Endothelial cell of umbilical vein (primary cell): ENCODE measurements around the gene C2orf81. TPM values are rescaled to one million over a fixed set of nuclear protein-coding genes. Genes with fewer than 3 reads are reported as not detected.

ENCODE experiments used
- BruUV-seq: library from RNA; stranded (reverse); fragments of 400-500 nt; replicated peaks from 2 replicates; lab custom pipeline; 2021; lab: Mats Ljungman, UMichigan
- CTCF ChIA-PET: fragments of 300-600, 350-600 bp; sonication (Branson Sonifier 250); formaldehyde crosslinking; loops from one replicate; lab custom pipeline; 2021; ENCODE audit warnings: antibody characterized with exemption, inconsistent platforms; lab: Charles Lee
- POLR2A ChIA-PET: fragments of 300-600, 350-600 bp; sonication (Branson Sonifier 250); formaldehyde crosslinking; loops from one replicate; lab custom pipeline; 2021; ENCODE audit warnings: antibody characterized with exemption, inconsistent platforms; lab: Charles Lee
- DNase-seq: peaks from one replicate; pipeline ENCODE4 v3.0.0-alpha.2; 2011; ENCODE audit warnings: low read depth, low spot score
- FAIRE-seq: peaks from 2 replicates; lab custom pipeline; 2011; peaks lifted over from hg19 to GRCh38; lab: Jason Lieb, UNC
- H2AFZ ChIP-seq: 2 replicates; pipeline ENCODE4 v1.6.0; 2012; ENCODE audit warnings: low read depth, low read length, control low read depth, inconsistent platforms
- H3K27ac ChIP-seq: 2 replicates; pipeline ENCODE4 v1.5.1; 2011; ENCODE audit warnings: low read depth, mild to moderate bottlenecking, control low read depth, low read length, moderate library complexity; ENCODE audit not compliant: insufficient read depth
- H3K27me3 ChIP-seq, 2 experiments: 2 replicates each; pipeline versions ENCODE4 v1.6.0 to v1.6.1; 2011; ENCODE audit warnings: low read length in 2 of 2, mixed read lengths in 1 of 2; ENCODE audit not compliant: control insufficient read depth in 2 of 2, insufficient read depth in 2 of 2
- H3K36me3 ChIP-seq, 2 experiments: 2 replicates in 1 of 2; 3 replicates in 1 of 2; pipeline ENCODE4 v1.5.1; 2011; ENCODE audit warnings: low read length in 2 of 2, mild to moderate bottlenecking in 1 of 2, moderate library complexity in 1 of 2; ENCODE audit not compliant: control insufficient read depth in 2 of 2, insufficient read depth in 2 of 2; ENCODE audit errors: extremely low read depth in 1 of 2
- H3K4me1 ChIP-seq: 3 replicates; pipeline ENCODE4 v1.5.1; 2011; ENCODE audit warnings: mild to moderate bottlenecking, low read length; ENCODE audit not compliant: control insufficient read depth, insufficient read depth; ENCODE audit errors: extremely low read depth
- H3K4me2 ChIP-seq: 2 replicates; pipeline ENCODE4 v1.6.1; 2011; ENCODE audit warnings: low read length, control low read depth, mixed read lengths; ENCODE audit not compliant: insufficient read depth
- H3K4me3 ChIP-seq, 3 experiments: fragments of 200-600 bp in 1 of 3; sonication (generic), shearing (Covaris generic) in 1 of 3; replicated peaks in 1 of 3; 2 replicates each; pipeline ENCODE4 v1.5.1; 2011 to 2016; ENCODE audit warnings: control low read depth in 3 of 3, low read length in 3 of 3, mild to moderate bottlenecking in 2 of 3, inconsistent platforms in 1 of 3, low read depth in 1 of 3, moderate library complexity in 1 of 3; ENCODE audit not compliant: insufficient read depth in 1 of 3
- H3K79me2 ChIP-seq: 2 replicates; pipeline ENCODE4 v1.6.0; 2012; ENCODE audit warnings: low read length, inconsistent platforms; ENCODE audit not compliant: control insufficient read depth, insufficient read depth
- H3K9ac ChIP-seq: replicated peaks from 2 replicates; pipeline ENCODE3; 2011; ENCODE audit warnings: low read length, control low read depth; ENCODE audit not compliant: insufficient read depth; ENCODE audit errors: extremely low read depth
- H3K9me1 ChIP-seq: replicated peaks from 3 replicates; pipeline ENCODE4 v1.6.0; 2011; ENCODE audit warnings: mild to moderate bottlenecking, low read length; ENCODE audit not compliant: control insufficient read depth, insufficient read depth; ENCODE audit errors: extremely low read depth
- H3K9me3 ChIP-seq: replicated peaks from 2 replicates; pipeline ENCODE4 v1.5.1; 2012; ENCODE audit warnings: low read length, inconsistent platforms; ENCODE audit not compliant: control insufficient read depth, insufficient read depth
- H4K20me1 ChIP-seq: replicated peaks from 2 replicates; pipeline ENCODE3; 2011; ENCODE audit warnings: mild to moderate bottlenecking, low read length; ENCODE audit not compliant: control insufficient read depth, insufficient read depth; ENCODE audit errors: extremely low read depth
- CTCF ChIP-seq, 2 donors: IDR thresholded peaks; 1 replicate in 1 of 2; 2 replicates in 1 of 2; pipeline ENCODE4 v1.5.1; 2011; ENCODE audit warnings: low read length in 2 of 2, mild to moderate bottlenecking in 2 of 2, moderate library complexity in 2 of 2, control low read depth in 1 of 2, inconsistent platforms in 1 of 2, low read depth in 1 of 2; ENCODE audit not compliant: insufficient read depth in 1 of 2; ENCODE audit errors: extremely low read depth in 1 of 2
- EZH2 ChIP-seq: IDR thresholded peaks from 2 replicates; pipeline ENCODE4 v1.6.1; 2012; ENCODE audit warnings: borderline replicate concordance, low read depth, mild to moderate bottlenecking, moderate library complexity, low read length, inconsistent platforms; ENCODE audit not compliant: severe bottlenecking
- FOS ChIP-seq: IDR thresholded peaks from 2 replicates; pipeline ENCODE4 v1.6.1; 2011; ENCODE audit warnings: mild to moderate bottlenecking, low read length, moderate library complexity, borderline replicate concordance; ENCODE audit not compliant: insufficient read depth
- GATA2 ChIP-seq: IDR thresholded peaks from 2 replicates; pipeline ENCODE4 v1.7.0; 2011; ENCODE audit warnings: low read depth, mild to moderate bottlenecking, moderate library complexity, mixed read lengths, low read length; ENCODE audit not compliant: insufficient read length, insufficient read depth
- JUN ChIP-seq: IDR thresholded peaks from 2 replicates; pipeline ENCODE4 v1.6.1; 2011; ENCODE audit warnings: borderline replicate concordance, low read depth; ENCODE audit not compliant: insufficient read length, insufficient read depth
- MYC ChIP-seq: IDR thresholded peaks from one replicate; pipeline ENCODE4 v1.6.1; 2011; ENCODE audit warnings: mild to moderate bottlenecking, low read depth, low read length
- POLR2A ChIP-seq: IDR thresholded peaks from 2 replicates; pipeline ENCODE4 v1.6.1; 2012; ENCODE audit warnings: low read depth, mild to moderate bottlenecking, control low read depth, low read length
- POLR2AphosphoS5 ChIP-seq: IDR thresholded peaks from 2 replicates; pipeline ENCODE4 v1.6.1; 2012; ENCODE audit warnings: low read depth, mild to moderate bottlenecking, control low read depth, low read length, moderate library complexity; ENCODE audit not compliant: insufficient read depth
- dilution Hi-C: fragments of 300-500 bp; cut with MboI; formaldehyde crosslinking; loops from one replicate; pipeline ENCODE4 v1.15.0; 2019; ENCODE audit warnings: low sequenced_read_pairs; ENCODE audit not compliant: extremely low pct_ligation_motif_present
- intact Hi-C: fragments of 100-400 bp; cut with micrococcal nuclease; formaldehyde crosslinking; loops from one replicate; pipeline ENCODE4 v1.10.0; 2022
- polyA plus RNA-seq, 4 experiments: library from polyadenylated mRNA; depleted of rRNA in 3 of 4; stranded (reverse) in 3 of 4; unstranded in 1 of 4; fragments of >200 nt; gene quantifications; 2 replicates each; pipeline versions ENCODE4 v1.2.1 to v1.2.3, GENCODE V29; 2011 to 2012; ENCODE audit warnings: missing spikeins in 1 of 4
- total RNA-seq: library from RNA; stranded (reverse); gene quantifications from 2 replicates; pipeline ENCODE4 v1.2.3, GENCODE V29; 2021
- TF ChIP-seq, protein P1 (sequence below): IDR thresholded peaks from 2 replicates; pipeline ENCODE4 v1.6.1; 2011; ENCODE audit not compliant: insufficient read depth, insufficient read length

The C2orf81 gene
- total and polyA plus RNA-seq, 2 donors (not counting 3 experiments of a cell fraction or from before 2014, with no cell fraction given): 0.17 to 0.71 TPM

- TF ChIP-seq JUN (no peak), EZH2 (no peak), POLR2A (no peak), POLR2AphosphoS5 (no peak), MYC (no peak), FOS (no peak), CTCF (IDR thresholded peaks at IDR 0.05; ENCODE audit: extremely low read depth in 1 of 2, insufficient read depth in 1 of 2, low read depth in 1 of 2, low read length in 2 of 2) (no peak), GATA2 (no peak)
- TF ChIP-seq, protein P1, sequence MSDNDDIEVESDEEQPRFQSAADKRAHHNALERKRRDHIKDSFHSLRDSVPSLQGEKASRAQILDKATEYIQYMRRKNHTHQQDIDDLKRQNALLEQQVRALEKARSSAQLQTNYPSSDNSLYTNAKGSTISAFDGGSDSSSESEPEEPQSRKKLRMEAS: no peak
- intact Hi-C loops (no loop called here), dilution Hi-C loops (no loop called here)
- no peaks in the 10 kb centered on the region for H4K20me1 ChIP-seq
- H3K27me3 ChIP-seq: no peaks in the 10 kb centered on the region
- peak overlapping the region; percentile 29 for H3K9ac ChIP-seq
- H3K9me1 ChIP-seq: no peaks in the 10 kb centered on the region
- ChIA-PET POLR2A (no interaction called here), CTCF (interaction anchor here (1.0 to 1.7 kb wide), 5 partner anchors 10 to 124 kb away, joined by 3 to 5 read pairs (median 3); no protein-coding TSS in a partner anchor)
- peak overlapping the region; percentile 44 to 86 (median 69) for H3K4me3 ChIP-seq
- H3K4me1 ChIP-seq: peaks cover 10% of the 10 kb centered on the region
- FAIRE-seq: no peak
- H3K9me3 ChIP-seq: no peaks in the 10 kb centered on the region
- peak; percentile 27 for DNase-seq
- H3K79me2 ChIP-seq: peaks cover 14% of the 10 kb centered on the region
- H3K36me3 ChIP-seq: peaks cover 0 to 12% of the 10 kb centered on the region in 2 experiments
- H3K4me2 ChIP-seq: peak overlapping the region; percentile 81
- no TSS peak for BruUV-seq
- peak overlapping the region; percentile 65 for H2AFZ ChIP-seq
- no peak overlapping the region for H3K27ac ChIP-seq
Measured at GRCh38 chr2:74464406-74464805, 43.0 kb upstream of the C2orf81 start.
